DND-41 (cell line): ENCODE results near the gene MLLT1.

Experiments
- ATAC-seq: fragments of 200-7000 bp; cut with Tn5 transposase; 3 replicates; pipeline ENCODE4 v1.9.1; 2021; ENCODE audit warnings: low read depth; ENCODE audit not compliant: insufficient read depth
- DNase-seq: peaks from one replicate; pipeline ENCODE4 v3.0.0-alpha.2; 2020
- H2AFZ ChIP-seq: 2 replicates; pipeline ENCODE4 v1.6.0; 2012; ENCODE audit warnings: low read depth, low read length
- H3K27ac ChIP-seq: 2 replicates; pipeline ENCODE4 v1.5.1; 2012; ENCODE audit warnings: low read length, inconsistent platforms
- H3K27me3 ChIP-seq: fragments of 200-600 bp; sonication (generic); 2 replicates; pipeline ENCODE4 v1.6.0; 2012; ENCODE audit warnings: low read length, mild to moderate bottlenecking, inconsistent platforms; ENCODE audit not compliant: insufficient read depth, poor library complexity
- H3K36me3 ChIP-seq: 2 replicates; pipeline ENCODE4 v1.5.1; 2012; ENCODE audit warnings: low read length, inconsistent platforms; ENCODE audit not compliant: insufficient read depth
- H3K4me1 ChIP-seq: 2 replicates; pipeline ENCODE4 v1.5.1; 2012; ENCODE audit warnings: mild to moderate bottlenecking, low read length; ENCODE audit not compliant: insufficient read depth
- H3K4me2 ChIP-seq: 2 replicates; pipeline ENCODE4 v1.6.0; 2012; ENCODE audit warnings: mild to moderate bottlenecking, moderate library complexity, low read length, inconsistent platforms; ENCODE audit not compliant: insufficient read depth
- H3K4me3 ChIP-seq, 2 experiments: fragments of 200-600 bp in 1 of 2; shearing (Covaris generic) in 1 of 2; 2 replicates each; pipeline ENCODE4 v1.5.1; 2012 to 2016; ENCODE audit warnings: inconsistent platforms in 2 of 2, low read length in 2 of 2, mild to moderate bottlenecking in 2 of 2, low read depth in 1 of 2, moderate library complexity in 1 of 2
- H3K79me2 ChIP-seq: 2 replicates; pipeline ENCODE4 v1.6.0; 2012; ENCODE audit warnings: low read length, inconsistent platforms; ENCODE audit not compliant: insufficient read depth
- H3K9ac ChIP-seq: 2 replicates; pipeline ENCODE4 v1.6.0; 2012; ENCODE audit warnings: low read depth, mild to moderate bottlenecking, inconsistent platforms, low read length, moderate library complexity
- H3K9me3 ChIP-seq: 2 replicates; pipeline ENCODE4 v1.5.1; 2012; ENCODE audit warnings: low read length, moderate library complexity, mild to moderate bottlenecking, inconsistent platforms; ENCODE audit not compliant: insufficient read depth, severe bottlenecking
- H4K20me1 ChIP-seq: 2 replicates; pipeline ENCODE4 v1.6.0; 2012; ENCODE audit warnings: low read length; ENCODE audit not compliant: insufficient read depth
- EZH2 ChIP-seq: IDR thresholded peaks from 3 replicates; pipeline ENCODE4 v1.6.1; 2012; ENCODE audit warnings: borderline replicate concordance, low read depth, mild to moderate bottlenecking, moderate library complexity, low read length, inconsistent platforms; ENCODE audit not compliant: severe bottlenecking
- TF ChIP-seq, protein P1 (sequence below): IDR thresholded peaks from 2 replicates; pipeline ENCODE4 v1.5.1; 2012; ENCODE audit warnings: borderline replicate concordance, low read length, moderate library complexity, mild to moderate bottlenecking; ENCODE audit not compliant: poor library complexity, severe bottlenecking; ENCODE audit errors: extremely low read depth

Gene MLLT1

DNA sequence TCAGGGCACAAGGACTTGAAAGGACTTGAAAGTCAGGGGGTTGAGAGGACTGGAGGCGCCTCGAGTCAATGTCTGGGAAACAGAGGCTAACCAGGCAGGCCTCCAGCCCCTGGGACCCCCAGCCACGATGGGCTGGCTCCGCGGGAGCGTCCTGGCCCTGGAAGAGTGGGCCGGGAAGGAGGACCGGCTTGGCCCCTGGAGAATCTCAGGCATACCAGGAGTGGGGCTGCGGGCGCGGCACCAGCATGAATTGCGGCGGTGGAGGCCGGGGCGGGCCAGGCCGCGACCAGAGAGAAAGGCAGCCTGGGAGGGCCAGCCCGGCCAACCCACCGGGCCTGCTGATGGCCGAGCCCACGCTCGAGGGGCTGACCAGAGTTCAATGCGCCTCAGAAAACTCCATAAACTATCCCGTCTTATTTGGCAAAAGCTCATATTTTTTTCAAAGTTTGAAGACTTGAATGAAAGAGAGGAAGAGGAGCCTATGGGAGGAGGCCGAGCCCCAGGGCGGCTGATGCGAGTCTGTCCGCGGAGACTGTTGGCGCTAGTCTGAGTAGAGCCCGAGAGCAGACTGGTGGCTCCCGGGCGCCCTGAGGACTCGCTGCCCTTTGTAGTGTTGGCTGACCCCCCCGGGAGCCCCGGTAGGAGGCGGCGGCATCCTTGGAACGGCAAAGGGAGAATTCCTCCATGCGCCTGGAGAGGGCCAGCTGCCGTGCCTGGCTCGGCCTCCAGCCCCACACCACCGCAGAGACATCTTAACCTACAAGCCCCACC is 68.0 kb downstream of the MLLT1 start:
- H3K4me2 ChIP-seq: no peak overlapping the region
- H3K4me1 ChIP-seq: no peaks in the 10 kb centered on the region
- peaks cover 3% of the 10 kb centered on the region; the same call in 1 of the 2 replicates for H4K20me1 ChIP-seq
- TF ChIP-seq, protein P1, sequence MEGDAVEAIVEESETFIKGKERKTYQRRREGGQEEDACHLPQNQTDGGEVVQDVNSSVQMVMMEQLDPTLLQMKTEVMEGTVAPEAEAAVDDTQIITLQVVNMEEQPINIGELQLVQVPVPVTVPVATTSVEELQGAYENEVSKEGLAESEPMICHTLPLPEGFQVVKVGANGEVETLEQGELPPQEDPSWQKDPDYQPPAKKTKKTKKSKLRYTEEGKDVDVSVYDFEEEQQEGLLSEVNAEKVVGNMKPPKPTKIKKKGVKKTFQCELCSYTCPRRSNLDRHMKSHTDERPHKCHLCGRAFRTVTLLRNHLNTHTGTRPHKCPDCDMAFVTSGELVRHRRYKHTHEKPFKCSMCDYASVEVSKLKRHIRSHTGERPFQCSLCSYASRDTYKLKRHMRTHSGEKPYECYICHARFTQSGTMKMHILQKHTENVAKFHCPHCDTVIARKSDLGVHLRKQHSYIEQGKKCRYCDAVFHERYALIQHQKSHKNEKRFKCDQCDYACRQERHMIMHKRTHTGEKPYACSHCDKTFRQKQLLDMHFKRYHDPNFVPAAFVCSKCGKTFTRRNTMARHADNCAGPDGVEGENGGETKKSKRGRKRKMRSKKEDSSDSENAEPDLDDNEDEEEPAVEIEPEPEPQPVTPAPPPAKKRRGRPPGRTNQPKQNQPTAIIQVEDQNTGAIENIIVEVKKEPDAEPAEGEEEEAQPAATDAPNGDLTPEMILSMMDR: no peak
- no peak for TF ChIP-seq EZH2
- no peaks in the 10 kb centered on the region for H3K9me3 ChIP-seq
- H2AFZ ChIP-seq: no peak overlapping the region
- H3K9ac ChIP-seq: no peak overlapping the region
- H3K27ac ChIP-seq: no peak overlapping the region
- no peak for DNase-seq
- H3K4me3 ChIP-seq: no peak overlapping the region
- H3K36me3 ChIP-seq: peaks cover 39% of the 10 kb centered on the region
- no peak for ATAC-seq
- no peaks in the 10 kb centered on the region for H3K79me2 ChIP-seq
- no peaks in the 10 kb centered on the region for H3K27me3 ChIP-seq

DNA sequence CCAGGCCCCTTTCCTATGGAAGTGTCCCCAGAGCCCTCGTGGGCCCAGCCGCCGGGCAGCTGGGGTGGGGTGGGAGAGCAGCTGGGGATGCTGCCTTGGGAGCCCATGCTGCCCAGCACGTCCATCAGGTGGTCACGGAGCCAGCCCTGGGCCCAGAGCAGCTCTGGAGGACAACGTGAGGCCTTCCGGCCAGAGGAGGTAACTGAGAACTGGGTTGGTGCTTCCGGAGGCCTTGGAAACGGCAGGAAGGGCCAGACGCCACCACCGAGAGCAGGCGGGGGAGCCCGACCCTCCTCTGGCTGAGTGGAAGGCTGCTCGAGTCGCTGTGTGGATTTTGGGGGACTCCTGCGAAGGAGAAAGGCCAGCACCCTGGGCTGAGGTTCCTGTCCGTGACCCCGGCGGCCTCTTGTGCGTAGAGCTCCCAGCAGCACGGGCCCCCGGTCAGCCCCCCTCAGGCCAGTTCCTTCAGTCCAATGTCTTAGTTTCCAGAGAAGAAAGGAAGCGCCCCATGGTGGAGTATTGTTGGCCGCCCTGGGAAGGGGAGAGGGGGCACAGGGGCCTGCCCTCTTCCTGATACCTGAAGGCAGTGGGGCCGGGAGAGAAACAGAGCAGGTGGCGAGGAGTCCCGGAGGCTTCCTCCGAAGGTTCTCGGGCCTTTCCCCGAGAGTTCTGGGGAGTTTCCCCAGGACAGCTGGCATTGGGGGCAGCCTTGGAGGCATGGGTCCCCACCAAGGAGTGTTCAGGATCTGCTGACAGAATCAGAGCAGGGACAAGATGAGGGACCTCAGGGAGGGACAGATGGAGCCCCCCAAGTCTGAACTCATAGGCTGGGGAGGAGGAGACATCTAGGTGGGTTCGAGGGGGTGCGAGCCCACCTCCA is 68.8 kb downstream of the MLLT1 start:
- Histone ChIP-seq H2AFZ (no peak overlapping the region), H3K27me3 (no peaks in the 10 kb centered on the region), H3K36me3 (peaks cover 34% of the 10 kb centered on the region), H3K9ac (no peak overlapping the region), H3K79me2 (no peaks in the 10 kb centered on the region), H3K9me3 (no peaks in the 10 kb centered on the region), H3K27ac (no peak overlapping the region), H3K4me2 (no peak overlapping the region), H3K4me3 (no peak overlapping the region), H4K20me1 (peaks cover 3% of the 10 kb centered on the region; the same call in 1 of the 2 replicates), H3K4me1 (no peaks in the 10 kb centered on the region)
- no peak for TF ChIP-seq EZH2
- TF ChIP-seq, protein P1: no peak
- ATAC-seq (no peak), DNase-seq (no peak)

DNA sequence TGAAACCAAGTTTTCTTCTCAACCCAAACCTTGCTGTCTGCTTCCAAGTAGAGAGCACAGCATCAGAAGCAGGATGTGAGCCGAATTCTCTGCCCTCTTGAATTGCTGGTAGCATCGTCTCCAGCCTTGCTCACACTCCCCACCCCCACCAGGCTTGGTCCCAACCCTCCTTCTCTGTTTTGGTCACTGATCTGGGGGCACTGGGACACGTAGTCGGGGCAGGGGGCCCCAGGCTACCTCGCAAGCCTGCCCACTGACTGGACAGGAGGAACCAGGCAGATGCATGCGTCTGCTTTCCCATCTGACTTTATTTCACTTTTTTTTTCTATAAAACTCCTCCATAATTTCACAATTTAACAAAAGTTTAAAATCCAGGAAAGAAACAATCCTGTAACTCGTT is 69.7 kb downstream of the MLLT1 start:
- Histone ChIP-seq H3K9me3 (no peaks in the 10 kb centered on the region), H3K36me3 (peaks cover 30% of the 10 kb centered on the region), H3K4me1 (no peaks in the 10 kb centered on the region), H2AFZ (no peak overlapping the region), H3K79me2 (no peaks in the 10 kb centered on the region), H3K9ac (no peak overlapping the region), H3K27me3 (no peaks in the 10 kb centered on the region), H3K27ac (no peak overlapping the region), H3K4me2 (no peak overlapping the region), H3K4me3 (no peak overlapping the region), H4K20me1 (peaks cover 3% of the 10 kb centered on the region; the same call in 1 of the 2 replicates)
- ATAC-seq: no peak
- no peak for DNase-seq
- TF ChIP-seq, protein P1: no peak
- no peak for TF ChIP-seq EZH2
